A549 (cell line): Measurements from ENCODE around the gene TAGLN3.

ENCODE experiments used
- CTCF ChIP-seq: fragments of >200 bp; sonication (Bioruptor Twin); formaldehyde crosslinking; IDR thresholded peaks from 3 replicates; pipeline ENCODE4 v1.5.1; 2016
- E2F6 ChIP-seq: IDR thresholded peaks from 2 replicates; pipeline ENCODE4 v1.6.1; 2012; ENCODE audit warnings: low read depth, borderline replicate concordance
- EHMT2 ChIP-seq: fragments of 200-600 bp; sonication (generic); IDR thresholded peaks from 2 replicates; pipeline ENCODE4 v1.6.1; 2016; ENCODE audit warnings: antibody characterized with exemption, low read depth, mild to moderate bottlenecking, moderate library complexity
- ELK1 ChIP-seq: fragments of 150-350 bp; IDR thresholded peaks from 2 replicates; pipeline ENCODE4 v1.6.1; 2014; ENCODE audit warnings: low read depth, mild to moderate bottlenecking, low read length
- JUN ChIP-seq, 2 experiments: fragments of >200 bp; sonication (Bioruptor Twin); formaldehyde crosslinking; IDR thresholded peaks; 2 replicates in 1 of 2; 3 replicates in 1 of 2; pipeline ENCODE4 v1.6.1; 2016 to 2017
- KDM5A ChIP-seq: fragments of 200-600 bp; sonication (generic); IDR thresholded peaks from 2 replicates; pipeline ENCODE4 v1.6.1; 2016; ENCODE audit warnings: antibody characterized with exemption, mild to moderate bottlenecking
- MAFK ChIP-seq: fragments of 450-650 bp; IDR thresholded peaks from 2 replicates; pipeline ENCODE4 v1.6.1; 2014; ENCODE audit not compliant: partially characterized antibody
- MAX ChIP-seq: IDR thresholded peaks from 2 replicates; pipeline ENCODE4 v1.6.1; 2012
- MAZ ChIP-seq: fragments of 150-350 bp; IDR thresholded peaks from 2 replicates; pipeline ENCODE4 v1.6.1; 2014; ENCODE audit warnings: antibody characterized with exemption, low read depth, low read length, borderline replicate concordance
- MYC ChIP-seq: IDR thresholded peaks from 2 replicates; pipeline ENCODE4 v1.6.1; 2012; ENCODE audit warnings: mild to moderate bottlenecking, inconsistent platforms, low read length, improper control_type of control experiment, borderline replicate concordance
- POLR2A ChIP-seq: IDR thresholded peaks from 2 replicates; pipeline ENCODE4 v1.6.1; 2012; ENCODE audit warnings: mild to moderate bottlenecking, low read length
- RAD21 ChIP-seq, 2 experiments: fragments of >200 bp in 1 of 2; sonication (Bioruptor Twin) in 1 of 2; formaldehyde crosslinking in 1 of 2; IDR thresholded peaks in 1 of 2; conservative IDR thresholded peaks in 1 of 2; 2 replicates in 1 of 2; 3 replicates in 1 of 2; pipeline ENCODE4 v1.6.1; 2012 to 2018; ENCODE audit warnings: inconsistent platforms in 1 of 2
- REST ChIP-seq: fragments of 200-600 bp; sonication (generic); IDR thresholded peaks from 2 replicates; pipeline ENCODE4 v1.6.1; 2016; ENCODE audit warnings: antibody characterized with exemption, mild to moderate bottlenecking, moderate library complexity
- SMC3 ChIP-seq: fragments of >200 bp; sonication (Bioruptor Twin); formaldehyde crosslinking; IDR thresholded peaks from 3 replicates; pipeline ENCODE4 v1.6.1; 2018; ENCODE audit warnings: inconsistent platforms

- TF ChIP-seq JUN (IDR thresholded peaks at IDR 0.05), result no peak
- TF ChIP-seq MAFK, result peak; percentile 84
- TF ChIP-seq ELK1, result no peak
- TF ChIP-seq POLR2A, result no peak
- no peak for TF ChIP-seq EHMT2
- TF ChIP-seq KDM5A, result no peak
- TF ChIP-seq CTCF, result no peak
- no peak for TF ChIP-seq MAX
- no peak for TF ChIP-seq E2F6
- TF ChIP-seq RAD21 (conservative IDR thresholded peaks at IDR 0.05 in 1 of 2, IDR thresholded peaks at IDR 0.05 in 1 of 2), result no peak
- TF ChIP-seq MYC, result no peak
- TF ChIP-seq MAZ, result no peak
- no peak for TF ChIP-seq REST
- no peak for TF ChIP-seq SMC3
Observed at GRCh38 chr3:111954228-111954990, 44.3 kb upstream of the TAGLN3 start.
